Tongue (tissue), 2 donors: ENCODE results near the gene CLIC5. TPM values are rescaled to one million over a fixed set of nuclear protein-coding genes. Genes with fewer than 3 reads are reported as not detected.
A peak's percentile ranks its signal among the peaks of the same experiment; 100 is the strongest.

ENCODE experiments used
- DNase-seq: peaks from one replicate; pipeline ENCODE4 v3.0.0-alpha.2; 2015
- total RNA-seq: library from RNA; depleted of rRNA; stranded (reverse); fragments of >200 nt; gene quantifications from one replicate; pipeline ENCODE4 v1.2.3, GENCODE V29; 2014

CLIC5 gene
- total RNA-seq, 1 donor from 2014 or later = 18.1 TPM

- no peak for DNase-seq
Observed at GRCh38 chr6:45964300-45964699, 51.4 kb downstream of the CLIC5 start.

GRCh38 chr6:45963896-45964295 lies 51.8 kb downstream of the CLIC5 start:
- no peak for DNase-seq

GRCh38 chr6:45961125-45961524 lies 54.5 kb downstream of the CLIC5 start:
- no peak for DNase-seq

- DNase-seq = peak; percentile 84
Observed at GRCh38 chr6:45959534-45960145, 56.0 kb downstream of the CLIC5 start.

- no peak for DNase-seq
Observed at GRCh38 chr6:45956663-45957062, 59.0 kb downstream of the CLIC5 start.

- DNase-seq = no peak
Observed at GRCh38 chr6:45956176-45956575, 59.5 kb downstream of the CLIC5 start.

- DNase-seq = no peak
Observed at GRCh38 chr6:45955597-45955996, 60.1 kb downstream of the CLIC5 start.

- no peak for DNase-seq
Observed at GRCh38 chr6:45952546-45952945, 63.1 kb downstream of the CLIC5 start.

- DNase-seq = no peak
Observed at GRCh38 chr6:45952168-45952529, 63.5 kb downstream of the CLIC5 start.

GRCh38 chr6:45951321-45952167 lies 64.1 kb downstream of the CLIC5 start:
- peak; percentile 46 for DNase-seq

- no peak for DNase-seq
Observed at GRCh38 chr6:45949256-45949655, 66.4 kb downstream of the CLIC5 start.

- DNase-seq = no peak
Observed at GRCh38 chr6:45947807-45948206, 67.9 kb downstream of the CLIC5 start.

GRCh38 chr6:45946887-45947286 lies 68.8 kb downstream of the CLIC5 start:
- no peak for DNase-seq

- peak; percentile 76 for DNase-seq
Observed at GRCh38 chr6:45946352-45946751, 69.3 kb downstream of the CLIC5 start.

- DNase-seq = no peak
Observed at GRCh38 chr6:45942953-45943352, 72.7 kb downstream of the CLIC5 start.

GRCh38 chr6:45933855-45934254 lies 81.8 kb downstream of the CLIC5 start:
- DNase-seq = no peak

- no peak for DNase-seq
Observed at GRCh38 chr6:45931232-45931631, 84.4 kb downstream of the CLIC5 start.

- DNase-seq = peak; percentile 75
Observed at GRCh38 chr6:45930420-45931040, 85.1 kb downstream of the CLIC5 start.

- DNase-seq = no peak
Observed at GRCh38 chr6:45929421-45930361, 86.0 kb downstream of the CLIC5 start.

- DNase-seq = no peak
Observed at GRCh38 chr6:45928721-45929305, 86.8 kb downstream of the CLIC5 start.

- no peak for DNase-seq
Observed at GRCh38 chr6:45927421-45928320, 88.0 kb downstream of the CLIC5 start.
